NOMO-1 (cell line): Measurements from ENCODE around the gene CDHR1.
"Not testable (repeated sequence)": the region's sequence is repeated elsewhere in the genome, so short reads cannot be mapped to it uniquely, and the experiment has no call there.

Experiments used
- DNase-seq, 2 experiments: peaks; one replicate each; lab custom pipeline; 2025; ENCODE audit not compliant: unreplicated experiment in 2 of 2; lab: John Stamatoyannopoulos, UW

Gene CDHR1

GRCh38 chr10:84172467-84173356, 21.6 kb upstream of the CDHR1 start:
- no peak for DNase-seq

DNA sequence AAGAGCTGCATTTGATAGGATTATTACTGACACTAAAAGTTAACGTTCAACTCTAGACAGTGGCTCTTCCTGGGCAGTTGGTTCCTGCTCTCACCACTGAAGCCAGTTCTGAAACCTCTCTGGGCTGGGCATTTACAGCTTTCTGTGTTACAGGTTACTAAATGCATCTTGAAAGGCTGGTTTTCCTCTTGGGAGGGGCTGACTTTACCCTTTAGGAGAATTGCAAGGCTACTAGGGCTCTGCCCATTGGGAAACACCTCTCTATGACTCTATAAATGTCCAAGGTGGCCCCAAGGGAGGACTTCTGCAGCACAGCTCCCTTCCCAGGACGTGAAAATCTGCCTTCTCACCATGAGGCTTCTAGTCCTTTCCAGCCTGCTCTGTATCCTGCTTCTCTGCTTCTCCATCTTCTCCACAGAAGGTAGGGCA, 20.8 kb upstream of the CDHR1 start, which contains the start of gene GPR15LG:
TSS of gene GPR15LG (plus strand) at position 301 of the 429 bp plus-strand sequence. CDS start at position 352, 51 bp downstream.
- no peak for DNase-seq

DNA sequence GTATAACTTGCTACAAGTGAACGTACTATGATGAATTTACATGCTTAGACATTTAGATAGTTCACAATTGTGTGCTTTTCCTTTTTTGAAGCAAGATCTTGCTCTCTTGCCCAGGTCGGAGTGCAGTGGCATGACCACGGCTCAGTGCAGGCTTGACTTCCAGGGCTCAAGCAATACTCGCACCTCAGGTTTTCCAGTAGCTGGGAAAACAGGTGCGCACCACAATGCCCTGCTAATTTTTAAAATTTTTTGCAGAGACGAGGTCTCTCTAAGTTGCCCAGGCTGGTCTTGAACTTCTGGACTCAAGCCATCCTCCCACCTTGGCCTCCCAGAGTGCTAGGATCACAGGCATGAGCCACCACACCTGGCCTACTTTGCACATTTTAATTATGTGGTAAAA, 18.9 kb upstream of the CDHR1 start:
- no peak for DNase-seq

- no peak for DNase-seq
Measured at GRCh38 chr10:84176351-84176750, 18.0 kb upstream of the CDHR1 start.

DNA sequence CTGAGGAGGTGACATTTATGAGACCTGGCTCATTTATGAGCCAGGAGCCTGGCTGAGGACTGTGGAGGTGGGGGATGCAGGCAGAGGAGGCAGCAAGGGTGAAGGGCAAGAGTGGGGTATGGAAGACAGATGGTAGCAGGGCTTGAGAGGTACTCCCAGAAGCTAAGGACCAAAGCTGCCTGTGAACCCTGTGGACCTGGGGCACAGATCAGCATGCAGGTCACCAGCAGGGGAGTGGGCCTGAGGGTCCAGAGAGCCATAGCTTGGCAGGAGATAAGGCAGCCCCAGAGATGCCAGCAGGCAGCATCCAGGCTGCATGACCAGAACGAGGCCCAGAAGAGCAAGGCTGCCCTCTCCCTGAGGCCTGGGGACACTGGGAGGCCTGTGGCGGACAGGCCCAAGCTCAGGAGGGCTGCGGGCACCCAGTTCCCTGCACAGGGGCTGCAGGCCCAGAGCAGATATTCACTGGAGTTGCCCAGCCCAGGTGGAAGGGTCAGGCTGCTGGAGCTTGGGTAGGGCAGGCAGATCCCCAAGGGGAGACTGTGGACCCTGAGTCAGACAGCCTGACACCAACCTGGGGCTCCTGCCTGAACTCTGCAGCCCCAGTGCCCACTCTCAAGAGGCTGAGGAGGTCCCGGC, 17.4 kb upstream of the CDHR1 start:
- DNase-seq = no peak

DNA sequence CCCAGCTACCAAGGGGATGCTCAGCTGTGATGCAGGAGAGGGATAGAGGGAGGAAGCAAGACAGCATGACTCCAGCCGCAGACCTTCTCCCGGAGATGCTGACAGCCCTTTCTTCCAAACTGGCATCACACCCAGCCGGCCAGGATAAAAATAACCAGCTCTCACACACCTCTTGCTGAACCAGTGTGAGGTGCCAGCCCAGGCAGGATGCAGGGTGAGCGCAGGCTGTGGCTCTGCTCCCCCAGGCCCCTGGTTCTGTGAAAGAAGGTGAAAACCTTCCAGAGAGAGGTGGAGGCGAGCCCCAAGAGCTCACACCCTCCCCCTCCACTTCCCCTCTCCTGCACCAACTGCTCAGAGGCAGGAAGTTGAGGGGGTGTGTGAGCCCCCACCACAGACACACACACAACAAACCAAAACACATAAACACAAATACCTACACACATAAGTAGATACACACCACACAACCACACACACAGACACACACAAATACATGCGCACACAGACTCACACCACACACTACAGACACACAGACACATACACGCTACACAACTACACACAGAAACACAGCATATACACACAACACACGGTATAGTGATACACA, 16.7 kb upstream of the CDHR1 start:
- peak; percentile 12 to 42 for DNase-seq

DNA sequence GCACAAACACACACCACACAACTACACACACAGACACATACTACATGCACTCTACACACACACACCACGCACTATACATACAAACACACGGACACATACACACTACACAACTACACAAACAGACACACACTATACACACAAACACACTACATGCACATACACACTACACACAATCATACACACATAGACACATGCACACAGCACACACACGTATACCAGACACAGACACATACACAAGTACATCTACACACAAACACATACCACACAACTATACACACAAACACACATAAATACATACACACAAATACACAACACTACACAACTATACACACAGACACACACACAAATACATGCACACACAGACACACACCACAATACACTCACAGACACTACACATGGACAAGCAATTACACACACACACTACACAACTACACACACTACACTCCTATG, 16.2 kb upstream of the CDHR1 start:
- DNase-seq = no peak

DNA sequence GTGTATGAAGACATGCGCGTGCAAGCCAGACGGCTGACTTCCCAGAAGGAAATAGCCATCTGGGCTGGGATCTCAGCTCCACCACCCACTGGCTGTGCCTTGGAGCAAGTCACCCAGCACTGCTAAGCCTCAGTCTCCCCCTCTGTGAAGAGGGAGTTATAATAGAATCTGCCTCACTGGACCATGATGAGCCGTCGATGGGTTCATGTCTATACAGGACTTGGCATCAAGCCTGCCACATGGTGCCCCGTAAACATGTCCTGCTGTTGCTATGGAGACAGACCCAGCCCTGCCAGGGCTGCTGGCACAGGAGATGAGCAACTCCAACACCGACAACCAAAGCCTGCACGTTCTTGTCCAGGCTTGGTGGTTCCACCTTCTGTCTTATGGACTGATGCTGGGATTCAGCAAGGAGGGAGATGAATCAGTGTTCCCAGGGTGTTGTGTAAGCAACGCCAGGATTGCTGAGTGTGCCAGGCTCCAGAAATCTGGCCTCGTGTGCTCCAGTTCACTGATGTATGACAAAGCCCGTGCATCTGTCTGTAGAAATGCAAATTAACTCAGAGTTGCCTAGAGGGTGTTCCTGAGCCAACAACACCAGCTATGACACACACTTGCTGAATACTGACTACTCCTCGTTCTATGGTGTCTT, 15.2 kb upstream of the CDHR1 start:
- DNase-seq = no peak

- DNase-seq = not testable (repeated sequence)
Measured at GRCh38 chr10:84180386-84180785, 14.0 kb upstream of the CDHR1 start.

DNA sequence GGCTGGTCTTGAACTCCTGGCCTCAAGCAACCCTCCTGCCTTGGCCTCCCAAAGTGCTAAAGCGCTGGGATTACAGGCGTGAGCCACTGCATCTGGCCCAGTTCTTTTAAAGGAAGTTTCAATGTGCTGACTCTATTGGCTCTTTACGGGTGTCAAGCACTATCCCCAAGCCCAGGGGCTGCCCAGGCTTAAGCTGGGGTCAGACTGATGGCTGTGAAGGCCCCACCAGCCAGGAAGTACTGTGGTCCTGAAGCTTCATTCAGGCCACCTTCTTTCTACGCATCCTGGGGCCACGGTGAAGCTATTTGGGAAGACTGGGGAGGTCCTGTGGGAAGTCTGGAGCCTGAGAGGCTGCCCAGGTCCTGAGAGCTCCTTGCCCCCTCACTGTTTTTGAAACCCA, 12.7 kb upstream of the CDHR1 start:
- DNase-seq = no peak

- no peak for DNase-seq
Measured at GRCh38 chr10:84184517-84184916, 9.8 kb upstream of the CDHR1 start.

GRCh38 chr10:84185526-84186175, 8.7 kb upstream of the CDHR1 start:
- no peak for DNase-seq

DNA sequence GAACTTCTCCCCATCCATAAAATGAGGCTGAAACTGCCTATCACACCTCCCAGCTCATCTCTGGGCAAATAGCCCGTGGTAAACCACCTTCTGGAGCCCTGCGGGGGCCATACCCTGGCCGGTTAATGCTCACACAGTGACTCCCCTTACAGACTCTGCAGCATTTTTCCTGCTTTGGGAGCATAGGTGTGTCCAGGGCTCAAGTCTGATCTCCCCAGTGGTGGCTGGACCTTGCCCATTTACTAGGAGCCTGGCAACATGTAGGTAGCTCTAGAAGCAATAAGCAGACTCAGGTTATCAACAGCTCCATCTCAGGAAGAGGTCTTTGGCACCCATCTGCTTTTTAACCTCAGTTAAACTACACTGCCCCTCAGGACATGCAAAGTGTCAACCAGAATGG, 5.5 kb upstream of the CDHR1 start:
- no peak for DNase-seq

DNA sequence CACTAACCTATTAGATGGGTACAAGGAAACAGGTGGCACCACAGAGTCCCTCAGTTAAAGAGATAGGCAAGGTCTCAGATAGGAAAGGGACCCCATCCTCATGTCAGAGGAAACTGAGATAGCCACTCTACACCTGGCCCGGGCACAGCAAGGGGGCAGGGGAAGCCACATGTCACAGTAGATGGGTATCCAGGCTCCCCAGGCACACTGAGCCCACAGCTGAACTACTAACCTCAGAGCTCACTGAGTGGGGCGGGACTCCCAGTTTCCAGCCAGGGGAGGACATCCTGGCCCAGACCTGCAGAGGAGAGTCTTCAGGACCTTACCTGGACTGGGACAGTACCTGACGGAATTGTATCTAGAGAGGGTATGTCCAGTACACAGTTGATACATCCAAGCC, 3.7 kb upstream of the CDHR1 start:
- DNase-seq = no peak

GRCh38 chr10:84191106-84191505, 3.2 kb upstream of the CDHR1 start:
- no peak for DNase-seq

DNA sequence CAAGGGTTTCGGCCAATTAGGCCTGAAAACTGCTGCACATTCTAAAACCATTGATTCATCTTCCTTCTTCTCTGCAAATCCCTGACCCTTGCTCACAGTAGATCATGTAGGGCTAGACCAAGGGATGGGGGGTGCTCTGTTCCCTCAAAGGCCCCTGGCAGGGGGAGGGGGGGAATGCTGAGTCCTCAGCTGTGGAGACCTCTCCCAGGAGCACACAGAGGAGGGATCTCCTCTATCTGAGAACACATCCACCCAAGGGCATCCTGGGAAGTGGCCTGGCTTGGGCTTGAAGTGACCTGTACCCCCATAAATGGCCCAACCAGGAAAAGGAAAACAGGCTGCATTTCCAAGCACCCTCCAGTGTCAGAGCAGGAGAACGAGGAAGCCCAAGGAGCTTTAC, 1.0 kb upstream of the CDHR1 start:
- no peak for DNase-seq

- DNase-seq = peak in 1 of 2 experiments; percentile 49
Measured at GRCh38 chr10:84193846-84194423, 402 bp upstream of the CDHR1 start.

DNA sequence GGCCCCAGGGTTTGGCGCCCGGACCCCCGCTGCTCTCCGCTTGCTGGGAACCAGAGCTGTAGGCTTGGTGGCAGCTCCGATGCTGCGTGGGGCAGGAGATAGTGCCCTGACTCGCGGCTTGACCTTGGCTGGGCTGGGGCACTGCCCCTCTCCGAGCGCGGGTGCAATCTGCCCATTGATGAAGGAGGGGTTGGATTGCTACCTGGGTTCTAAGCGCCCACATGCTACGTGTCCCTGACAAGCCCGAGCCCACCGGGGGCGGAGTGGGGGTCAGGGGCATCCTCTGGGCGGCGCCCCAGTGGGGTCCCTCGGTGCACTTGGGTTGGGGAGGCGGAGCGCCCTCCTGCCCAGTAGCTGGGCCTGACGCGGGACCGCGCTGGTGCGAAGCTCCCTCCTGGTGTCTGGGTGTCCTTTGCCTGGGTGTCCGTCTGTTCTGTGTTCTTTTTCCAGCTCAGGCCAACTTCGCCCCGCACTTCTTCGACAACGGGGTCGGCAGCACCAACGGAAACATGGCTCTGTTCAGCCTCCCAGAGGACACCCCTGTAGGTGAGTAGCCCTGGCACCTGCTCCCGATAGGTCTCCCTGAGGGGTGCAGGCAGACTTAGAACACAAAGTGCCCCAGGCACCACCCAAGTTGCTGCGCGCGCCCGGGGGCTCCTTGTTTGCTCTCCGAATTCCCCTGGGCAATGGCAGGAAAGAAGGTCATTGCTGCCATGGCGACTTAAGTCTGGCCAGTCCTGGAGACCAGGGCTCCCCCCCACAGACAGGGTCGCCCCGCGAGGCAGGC, 900 bp downstream of the CDHR1 start:
- DNase-seq = no peak

GRCh38 chr10:84196083-84196482, 1.7 kb downstream of the CDHR1 start:
- DNase-seq = no peak
